Activated T-cell treated with anti-CD3 and anti-CD28 coated beads, Interleukin-2, amount 50 U/mL, for 48 hours (primary cell): ENCODE measurements around the gene HNRNPA1L2.
A peak's percentile ranks its signal among the peaks of the same experiment; 100 is the strongest.
"Not testable (repeated sequence)": the region's sequence is repeated elsewhere in the genome, so short reads cannot be mapped to it uniquely, and the experiment has no call there.

Experiments used
- DNase-seq, 2 experiments: peaks; one replicate each; pipeline ENCODE4 v3.0.0-alpha.2; 2020

The HNRNPA1L2 gene

GRCh38 chr13:52650731-52651130 is 8.5 kb downstream of the HNRNPA1L2 start:
- DNase-seq = no peak

- no peak for DNase-seq
These were observed 9.6 kb downstream of the HNRNPA1L2 start for GRCh38 chr13:52651897-52652195.

- DNase-seq = peak; percentile 96
These were observed 10.2 kb downstream of the HNRNPA1L2 start, which contains the start of gene SUGT1 for GRCh38 chr13:52652196-52652979. Gene SUGT1 (plus strand): TSS chr13:52652836. CDS start chr13:52652921, 85 bp downstream.

- no peak for DNase-seq
These were observed 10.7 kb downstream of the HNRNPA1L2 start for GRCh38 chr13:52652980-52653303.

GRCh38 chr13:52659340-52659739 is 17.1 kb downstream of the HNRNPA1L2 start:
- no peak for DNase-seq

GRCh38 chr13:52664272-52664671 is 22.0 kb downstream of the HNRNPA1L2 start:
- no peak for DNase-seq

GRCh38 chr13:52665325-52665724 is 23.1 kb downstream of the HNRNPA1L2 start:
- DNase-seq = no peak

- DNase-seq = no peak
These were observed 27.4 kb downstream of the HNRNPA1L2 start for GRCh38 chr13:52669677-52670076.

- no peak for DNase-seq
These were observed 28.5 kb downstream of the HNRNPA1L2 start for GRCh38 chr13:52670726-52671125.

- DNase-seq = no peak
These were observed 31.2 kb downstream of the HNRNPA1L2 start for GRCh38 chr13:52673465-52673864.

GRCh38 chr13:52677823-52678222 is 35.6 kb downstream of the HNRNPA1L2 start:
- no peak for DNase-seq

GRCh38 chr13:52685806-52686205 is 43.6 kb downstream of the HNRNPA1L2 start:
- DNase-seq = not testable (repeated sequence)

- no peak for DNase-seq
These were observed 44.1 kb downstream of the HNRNPA1L2 start for GRCh38 chr13:52686376-52686775.
